LNCAP (cell line): ENCODE results near the gene DNMBP.

Source experiments
- CTCF ChIP-seq: fragments of 450-650 bp; IDR thresholded peaks from 2 replicates; pipeline ENCODE4 v1.5.1; 2017; ENCODE audit warnings: mild to moderate bottlenecking

DNMBP gene

GRCh38 chr10:100009793-100010676 lies at the start of gene DNMBP:
Gene DNMBP, minus strand, starts transcription at chr10:100009947. Its CDS starts 37,823 bp downstream, at chr10:99972124.
- peak; percentile 30; the same call in 1 of the 2 replicates for TF ChIP-seq CTCF

GRCh38 chr10:100057948-100058347 lies 48.2 kb upstream of the DNMBP start:
- no peak for TF ChIP-seq CTCF

- TF ChIP-seq CTCF, result no peak
Observed at GRCh38 chr10:100053686-100054460, 44.1 kb upstream of the DNMBP start.

GRCh38 chr10:100046021-100046486 lies 36.3 kb upstream of the DNMBP start:
- TF ChIP-seq CTCF, result peak; percentile 61

- TF ChIP-seq CTCF, result no peak
Observed at GRCh38 chr10:100045592-100045991, 35.8 kb upstream of the DNMBP start.

GRCh38 chr10:100043796-100044195 lies 34.0 kb upstream of the DNMBP start:
- no peak for TF ChIP-seq CTCF

GRCh38 chr10:100043344-100043743 lies 33.6 kb upstream of the DNMBP start:
- TF ChIP-seq CTCF, result no peak
